ENCODE measurements around the gene KCTD18.

DNA sequence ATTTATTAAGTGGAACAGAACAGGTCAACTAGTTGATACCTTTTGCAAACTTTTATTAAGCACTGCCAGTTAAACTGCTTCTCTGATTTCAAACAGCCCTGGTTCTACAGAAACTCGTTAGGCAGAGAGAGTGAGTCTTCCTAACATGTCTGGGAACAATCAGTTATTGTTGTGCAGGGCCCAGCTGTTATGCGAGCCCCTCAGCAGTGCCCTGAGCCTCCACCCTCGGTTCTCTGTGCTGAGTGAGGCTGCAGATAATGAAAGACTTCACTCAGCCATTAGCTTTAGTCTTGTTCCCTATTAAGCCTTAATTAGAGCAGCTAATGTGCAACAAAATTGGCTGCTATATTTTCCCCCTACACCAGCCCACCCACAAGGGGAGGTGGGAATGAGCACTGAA, 39.6 kb downstream of the KCTD18 start:
- TF ChIP-seq, protein P1, sequence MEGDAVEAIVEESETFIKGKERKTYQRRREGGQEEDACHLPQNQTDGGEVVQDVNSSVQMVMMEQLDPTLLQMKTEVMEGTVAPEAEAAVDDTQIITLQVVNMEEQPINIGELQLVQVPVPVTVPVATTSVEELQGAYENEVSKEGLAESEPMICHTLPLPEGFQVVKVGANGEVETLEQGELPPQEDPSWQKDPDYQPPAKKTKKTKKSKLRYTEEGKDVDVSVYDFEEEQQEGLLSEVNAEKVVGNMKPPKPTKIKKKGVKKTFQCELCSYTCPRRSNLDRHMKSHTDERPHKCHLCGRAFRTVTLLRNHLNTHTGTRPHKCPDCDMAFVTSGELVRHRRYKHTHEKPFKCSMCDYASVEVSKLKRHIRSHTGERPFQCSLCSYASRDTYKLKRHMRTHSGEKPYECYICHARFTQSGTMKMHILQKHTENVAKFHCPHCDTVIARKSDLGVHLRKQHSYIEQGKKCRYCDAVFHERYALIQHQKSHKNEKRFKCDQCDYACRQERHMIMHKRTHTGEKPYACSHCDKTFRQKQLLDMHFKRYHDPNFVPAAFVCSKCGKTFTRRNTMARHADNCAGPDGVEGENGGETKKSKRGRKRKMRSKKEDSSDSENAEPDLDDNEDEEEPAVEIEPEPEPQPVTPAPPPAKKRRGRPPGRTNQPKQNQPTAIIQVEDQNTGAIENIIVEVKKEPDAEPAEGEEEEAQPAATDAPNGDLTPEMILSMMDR (IDR thresholded peaks at IDR 0.05; ENCODE audit: low read depth, low read length, missing input control), result no peak
- no peak for TF ChIP-seq FOXA1 (IDR thresholded peaks at IDR 0.05)
- no peak for TF ChIP-seq HNF4A (conservative IDR thresholded peaks at IDR 0.05)
- TF ChIP-seq GABPA (IDR thresholded peaks at IDR 0.05 in 1 of 2, conservative IDR thresholded peaks at IDR 0.05 in 1 of 2), result no peak
- TF ChIP-seq TAF1 (conservative IDR thresholded peaks at IDR 0.05), result no peak
- TF ChIP-seq SP1 (IDR thresholded peaks at IDR 0.05), result no peak
- TF ChIP-seq, protein P2, sequence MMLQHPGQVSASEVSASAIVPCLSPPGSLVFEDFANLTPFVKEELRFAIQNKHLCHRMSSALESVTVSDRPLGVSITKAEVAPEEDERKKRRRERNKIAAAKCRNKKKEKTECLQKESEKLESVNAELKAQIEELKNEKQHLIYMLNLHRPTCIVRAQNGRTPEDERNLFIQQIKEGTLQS (IDR thresholded peaks at IDR 0.05), result no peak
- TF ChIP-seq HNF4G (IDR thresholded peaks at IDR 0.05), result no peak
- TF ChIP-seq YY1 (IDR thresholded peaks at IDR 0.05), result no peak
- no peak for TF ChIP-seq REST (IDR thresholded peaks at IDR 0.05)
- TF ChIP-seq, protein P3, sequence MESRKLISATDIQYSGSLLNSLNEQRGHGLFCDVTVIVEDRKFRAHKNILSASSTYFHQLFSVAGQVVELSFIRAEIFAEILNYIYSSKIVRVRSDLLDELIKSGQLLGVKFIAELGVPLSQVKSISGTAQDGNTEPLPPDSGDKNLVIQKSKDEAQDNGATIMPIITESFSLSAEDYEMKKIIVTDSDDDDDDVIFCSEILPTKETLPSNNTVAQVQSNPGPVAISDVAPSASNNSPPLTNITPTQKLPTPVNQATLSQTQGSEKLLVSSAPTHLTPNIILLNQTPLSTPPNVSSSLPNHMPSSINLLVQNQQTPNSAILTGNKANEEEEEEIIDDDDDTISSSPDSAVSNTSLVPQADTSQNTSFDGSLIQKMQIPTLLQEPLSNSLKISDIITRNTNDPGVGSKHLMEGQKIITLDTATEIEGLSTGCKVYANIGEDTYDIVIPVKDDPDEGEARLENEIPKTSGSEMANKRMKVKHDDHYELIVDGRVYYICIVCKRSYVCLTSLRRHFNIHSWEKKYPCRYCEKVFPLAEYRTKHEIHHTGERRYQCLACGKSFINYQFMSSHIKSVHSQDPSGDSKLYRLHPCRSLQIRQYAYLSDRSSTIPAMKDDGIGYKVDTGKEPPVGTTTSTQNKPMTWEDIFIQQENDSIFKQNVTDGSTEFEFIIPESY (IDR thresholded peaks at IDR 0.05), result no peak
